Cardiac septum (tissue), 1 donor: ENCODE measurements around the gene CTBP1. TPM values are rescaled to one million over a fixed set of nuclear protein-coding genes. Genes with fewer than 3 reads are reported as not detected.

Experiments
- DNase-seq: peaks from one replicate; pipeline ENCODE4 v3.0.0-alpha.2; 2020; ENCODE audit warnings: low spot score
- intact Hi-C: fragments of 100-400 bp; cut with DNase I; formaldehyde crosslinking; loops from one replicate; pipeline ENCODE4 v1.14.0; 2022
- total RNA-seq: library from RNA; stranded (reverse); fragmentation: NEBNext Ultra II Directional; extraction: Animal tissue kit (Norgen Biotek cat#: 25700); gene quantifications from one replicate; pipeline ENCODE4 v1.2.1, GENCODE V29; 2021
- donor health status: DM: no; HTN: no; CAD: no.

The CTBP1 gene
- total RNA-seq, 1 donor from 2014 or later: 129 TPM

DNA sequence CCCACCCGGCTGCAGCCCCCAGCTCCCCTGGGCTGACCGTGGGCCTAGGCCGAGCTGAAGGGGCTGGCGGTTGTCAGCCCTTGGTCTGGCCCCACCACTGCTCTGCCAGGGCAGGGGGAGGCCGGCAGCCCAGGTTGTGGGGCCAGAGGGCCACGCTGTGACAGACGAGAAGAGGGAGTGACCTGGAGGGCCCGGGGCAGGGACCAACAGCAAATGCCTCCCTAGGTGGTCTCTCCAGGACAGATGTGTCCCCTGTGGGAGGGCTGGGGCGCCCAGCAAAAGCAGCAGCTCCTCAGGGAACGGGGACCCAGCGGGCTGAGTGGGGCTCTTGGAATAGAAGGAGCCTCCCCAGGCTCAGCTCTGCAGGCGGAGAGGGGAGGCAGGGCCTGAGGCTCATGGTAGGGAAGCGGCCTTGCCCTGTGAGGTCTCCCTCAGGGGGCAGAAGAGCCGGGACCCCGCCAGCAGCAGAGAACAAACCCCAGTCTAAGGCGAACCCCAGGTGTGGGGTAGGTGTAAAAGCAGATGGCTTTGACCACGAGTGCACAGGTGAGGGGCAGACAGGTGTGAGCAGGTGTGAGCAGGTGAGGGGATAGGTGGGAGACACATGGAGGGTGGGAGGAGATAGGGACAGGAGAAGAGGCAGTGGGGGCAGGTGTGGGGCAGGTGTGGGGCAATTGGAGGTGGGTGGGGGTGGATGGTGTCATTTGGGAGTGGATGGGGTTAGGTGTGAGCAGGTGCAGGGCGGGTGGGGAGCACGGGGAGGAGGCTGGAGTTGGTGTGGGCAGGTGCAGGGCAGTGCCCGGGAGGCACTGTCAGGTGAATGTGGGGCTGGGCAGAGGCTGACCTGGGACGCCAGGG lies 42.4 kb downstream of the CTBP1 start:
- DNase-seq: no peak
- intact Hi-C loops: no loop called here

DNA sequence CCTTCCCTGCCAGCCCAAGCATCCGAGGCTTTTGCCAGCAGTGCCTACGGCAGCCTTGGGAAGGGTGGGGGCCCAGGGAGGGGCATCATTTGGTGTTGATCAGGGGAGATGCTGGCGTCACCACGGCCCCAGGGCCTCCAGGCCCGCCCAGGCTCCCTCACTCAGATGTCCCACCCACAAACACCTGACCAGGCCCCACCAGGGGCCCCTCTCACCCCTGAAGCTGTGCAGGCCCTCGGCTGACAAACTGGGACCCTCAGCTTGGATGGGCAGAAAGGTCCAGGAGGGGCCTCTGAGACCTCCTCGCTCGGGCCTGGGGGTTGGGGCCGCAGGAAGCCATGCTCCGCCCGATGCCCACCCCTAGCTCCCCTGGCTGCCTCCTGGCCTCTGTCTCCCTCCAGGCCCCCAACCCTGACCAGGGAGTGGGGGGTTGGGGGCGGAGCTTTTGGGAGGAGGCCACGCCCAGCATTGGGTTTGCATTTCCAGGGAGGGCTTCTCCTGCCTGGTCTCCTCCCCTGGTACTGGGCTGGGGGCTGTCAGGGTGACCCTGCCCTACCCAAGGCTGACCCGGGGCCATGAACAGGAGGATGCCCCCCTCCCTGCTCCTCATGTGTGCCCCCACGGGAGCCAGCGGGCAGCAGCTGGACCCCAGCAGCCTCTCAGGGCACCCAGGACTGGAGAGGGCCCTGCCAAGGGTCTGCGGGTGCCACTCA lies 43.2 kb downstream of the CTBP1 start:
- peak; percentile 71 for DNase-seq
- intact Hi-C loops: no loop called here

GRCh38 chr4:1204828-1205585 lies 43.9 kb downstream of the CTBP1 start:
- peak; percentile 55 for DNase-seq
- intact Hi-C loops: no loop called here

GRCh38 chr4:1204286-1204827 lies 44.6 kb downstream of the CTBP1 start:
- intact Hi-C loops: no loop called here

DNA sequence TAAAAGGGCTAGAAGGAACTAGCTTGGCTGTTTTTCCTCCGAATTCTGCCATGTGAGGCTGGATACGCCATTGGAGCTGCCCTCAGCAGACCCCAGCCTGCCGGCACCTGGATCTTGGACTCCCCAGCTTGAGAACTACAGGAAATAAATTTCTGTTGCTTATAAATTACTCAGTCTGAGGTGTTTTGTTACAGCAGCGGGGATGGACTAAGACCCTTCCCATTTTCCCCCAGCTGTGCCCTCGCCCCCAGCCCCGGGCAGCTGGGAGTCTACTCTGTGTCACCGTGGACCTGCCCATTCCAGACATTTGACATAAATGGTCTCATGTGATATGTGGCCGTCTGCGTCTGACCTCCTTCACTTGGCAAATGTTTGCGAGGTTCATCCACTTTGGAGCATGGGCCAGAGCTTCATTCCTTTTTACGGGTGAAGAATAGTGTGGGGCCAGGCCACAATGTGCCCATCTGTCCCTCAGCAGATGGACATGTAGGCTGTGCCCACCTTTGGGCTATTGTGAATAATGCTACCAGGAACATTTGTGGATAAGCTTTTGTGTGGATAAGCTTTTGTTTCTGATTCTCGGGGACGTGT lies 45.8 kb downstream of the CTBP1 start:
- intact Hi-C loops: no loop called here
- peak; percentile 54 for DNase-seq

More at GRCh38 chr4:1204286-1204827, 44.6 kb downstream of the CTBP1 start:
- DNase-seq: peak; percentile 46

GRCh38 chr4:1202526-1203011 lies 46.4 kb downstream of the CTBP1 start:
- peak; percentile 75 for DNase-seq
- intact Hi-C loops: no loop called here

DNA sequence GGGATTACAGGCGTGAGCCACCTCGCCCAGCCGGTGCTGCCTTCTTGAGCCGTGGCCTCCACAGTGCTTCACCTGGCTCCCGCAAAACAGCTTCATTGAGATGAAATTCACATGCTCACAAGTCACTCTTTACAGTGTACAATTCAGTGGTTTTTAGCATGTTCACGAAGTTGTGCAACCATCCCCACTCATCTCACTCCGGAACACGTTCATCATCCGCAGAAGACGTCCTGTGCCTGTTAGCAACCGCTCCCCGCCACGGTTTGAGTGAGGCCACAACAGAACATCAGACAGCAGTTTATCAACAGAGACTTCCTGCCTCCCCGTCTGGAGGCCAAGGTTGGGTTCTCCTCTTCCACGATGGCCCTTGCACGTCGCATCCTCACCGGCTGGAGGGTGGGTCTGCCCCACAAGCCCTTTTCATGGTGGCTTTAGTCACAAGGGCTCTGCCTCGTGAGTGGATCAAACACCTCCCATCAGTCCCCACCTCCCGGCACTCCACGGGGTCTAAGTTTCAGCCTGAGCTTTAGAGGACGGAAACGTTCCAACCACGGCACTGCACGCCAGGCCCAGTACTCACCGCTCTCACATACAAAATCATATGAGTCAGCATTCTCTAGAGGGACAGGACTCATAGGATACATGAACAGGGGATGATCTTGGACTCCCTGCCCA lies 46.9 kb downstream of the CTBP1 start:
- intact Hi-C loops: no loop called here
- DNase-seq: peak; percentile 78

- DNase-seq: peak; percentile 77
- intact Hi-C loops: no loop called here
These were observed 48.4 kb downstream of the CTBP1 start for GRCh38 chr4:1200425-1201035.

GRCh38 chr4:1199556-1200331 lies 49.2 kb downstream of the CTBP1 start:
- DNase-seq: peak; percentile 67
- intact Hi-C loops: no loop called here

DNA sequence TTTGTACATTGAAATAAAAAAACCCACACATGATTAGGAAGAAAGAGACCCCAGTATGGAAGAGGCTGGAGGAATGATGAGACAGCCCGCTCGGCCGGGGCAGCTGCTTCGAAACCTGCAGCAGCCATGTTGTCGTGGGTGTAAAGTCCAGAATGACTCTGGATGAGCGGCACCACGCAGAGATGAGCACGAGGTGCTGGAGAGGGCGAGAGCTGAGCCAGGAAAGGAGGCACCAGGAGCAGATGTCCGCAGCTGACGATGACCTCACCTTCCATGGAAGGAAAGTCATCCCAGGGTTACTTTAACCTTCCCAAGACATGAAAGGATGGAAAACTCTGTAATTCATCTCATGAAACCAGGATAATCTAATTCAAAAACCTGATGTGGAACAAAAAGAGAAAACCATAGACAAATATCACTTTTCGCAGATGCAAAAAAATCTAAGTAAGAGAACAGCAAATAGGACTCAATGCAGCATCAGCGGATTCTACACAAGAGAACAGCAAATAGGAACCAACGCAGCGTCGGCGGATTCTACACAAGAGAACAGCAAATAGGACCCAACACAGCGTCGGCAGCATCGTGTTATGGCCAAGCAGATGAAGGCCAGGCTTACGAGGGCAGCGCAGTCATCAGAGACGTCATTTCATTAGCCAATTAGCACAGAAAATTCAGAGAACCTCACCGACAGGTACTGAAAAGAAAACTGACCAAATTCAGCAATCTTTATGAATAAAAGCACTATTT lies 50.7 kb downstream of the CTBP1 start:
- intact Hi-C loops: no loop called here
- peak; percentile 60 for DNase-seq

DNA sequence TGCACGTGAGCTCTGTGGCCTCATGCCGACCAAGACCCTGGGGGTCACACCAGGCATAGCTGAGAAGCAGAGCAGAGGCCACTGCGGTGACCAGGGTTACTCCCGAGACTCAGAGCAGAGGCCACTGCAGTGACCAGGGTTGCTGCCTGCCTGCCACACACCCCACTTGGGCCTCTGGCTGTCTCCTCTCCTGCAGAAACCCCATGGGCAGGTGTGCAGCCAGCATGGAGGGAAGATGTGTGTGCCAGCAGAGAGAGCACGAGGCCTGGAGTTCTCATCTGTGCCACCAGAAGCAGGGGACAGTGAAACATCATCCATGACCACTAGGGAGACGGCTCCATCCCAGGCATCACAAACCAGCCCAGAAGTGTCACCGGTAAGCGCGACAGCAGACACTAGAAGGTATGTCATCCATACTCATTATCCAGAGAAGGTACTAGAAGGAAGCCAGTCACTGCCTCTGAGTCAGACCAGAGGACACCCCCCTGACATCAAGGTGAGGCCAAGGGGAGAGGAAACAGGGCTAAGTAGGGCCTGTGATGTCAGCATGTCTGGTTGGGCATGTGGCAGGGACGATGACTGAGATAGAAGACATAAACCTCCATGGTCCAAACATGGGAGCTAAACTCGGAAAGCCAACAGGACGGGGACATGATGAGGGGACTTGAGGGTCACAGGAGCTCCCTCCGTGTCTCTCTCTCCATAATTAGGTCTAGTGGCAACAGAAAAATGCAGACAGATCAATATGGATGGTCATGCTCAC lies 52.3 kb downstream of the CTBP1 start:
- intact Hi-C loops: no loop called here

DNA sequence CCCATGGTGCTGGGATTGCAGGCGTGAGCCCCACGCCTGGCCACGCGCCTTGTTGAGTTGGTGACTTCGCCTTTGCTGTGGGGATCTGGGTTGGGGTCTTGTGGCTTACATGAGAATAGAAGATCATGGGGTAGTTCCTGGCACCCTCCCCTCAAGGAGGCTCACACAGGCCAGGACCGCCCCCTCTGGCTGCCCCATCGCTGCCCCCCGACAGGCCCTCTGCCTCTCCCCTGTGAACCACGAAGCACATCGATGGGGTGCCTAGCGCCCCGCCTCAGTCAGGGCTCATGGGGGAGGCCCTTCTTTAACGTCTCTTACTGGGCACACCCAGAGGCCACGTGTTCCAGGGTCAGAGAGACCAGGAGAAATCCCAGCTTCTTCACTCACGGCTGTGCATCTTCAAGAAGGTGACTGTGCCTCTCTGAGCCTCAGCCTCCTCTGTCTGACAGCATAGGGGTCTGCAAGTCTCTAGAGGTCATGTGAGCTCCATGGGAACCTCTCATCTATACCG lies 53.0 kb downstream of the CTBP1 start:
- intact Hi-C loops: loop anchor here (2.0 kb wide), 1 partner anchor 13 kb away; no protein-coding TSS in a partner anchor
- DNase-seq: peak; percentile 70

More for the DNA sequence above, 52.3 kb downstream of the CTBP1 start:
- no peak for DNase-seq

DNA sequence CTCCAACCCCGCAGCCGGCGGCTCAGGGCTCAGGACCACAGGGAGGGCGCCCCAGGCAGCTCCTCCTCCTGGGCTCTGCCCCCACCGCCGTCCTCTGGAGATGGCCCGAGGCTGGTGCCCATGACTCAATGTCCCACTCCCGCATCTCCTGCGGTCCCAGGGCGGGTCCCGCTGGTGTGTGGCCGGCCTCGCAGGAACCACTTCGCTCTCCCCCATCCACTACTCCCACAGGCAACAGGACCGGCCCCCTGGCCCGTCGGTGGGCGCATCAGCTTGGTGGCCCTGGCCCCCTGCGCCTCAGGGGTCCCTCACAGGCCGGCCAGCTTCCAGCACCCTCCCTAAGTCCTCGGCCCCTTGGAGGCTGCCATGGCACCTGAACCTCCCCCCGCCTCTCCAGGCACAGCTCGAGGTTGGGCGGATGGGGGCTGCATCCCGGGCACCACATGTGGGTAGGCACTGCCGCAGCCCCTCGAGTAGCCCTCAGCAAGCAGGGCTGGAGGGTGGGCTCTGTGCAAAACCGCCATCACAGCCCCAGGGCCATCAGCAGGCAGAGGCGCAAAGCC lies 53.7 kb downstream of the CTBP1 start:
- intact Hi-C loops: loop anchor here (2.0 kb wide), 1 partner anchor 14 kb away; no protein-coding TSS in a partner anchor
- DNase-seq: peak; percentile 61

- DNase-seq: peak; percentile 79
- intact Hi-C loops: loop anchor here (2.0 kb wide), 1 partner anchor 15 kb away; no protein-coding TSS in a partner anchor
These were observed 54.7 kb downstream of the CTBP1 start for GRCh38 chr4:1194010-1194900.
